ENCODE measurements around the gene LPP. TPM values are rescaled to one million over a fixed set of nuclear protein-coding genes. Genes with fewer than 3 reads are reported as not detected.
A peak's percentile ranks its signal among the peaks of the same experiment; 100 is the strongest.

Gene LPP
- total RNA-seq, 2 experiments from 2014 or later = 27.5 to 31.8 TPM

- CTCF ChIA-PET = interaction anchor here (0.5 to 0.7 kb wide), 2 partner anchors 114 to 237 kb away, joined by 3 to 4 read pairs; no protein-coding TSS in a partner anchor
- Mint-ChIP-seq H3K9me3 (no peaks in the 10 kb centered on the region), H3K4me1 (ENCODE audit: low read depth) (peaks cover 8% of the 10 kb centered on the region), H3K4me3 (no peak overlapping the region), H3K27ac (no peak overlapping the region), H3K36me3 (ENCODE audit: low read depth) (no peaks in the 10 kb centered on the region), H3K27me3 (ENCODE audit: low read depth) (no peaks in the 10 kb centered on the region)
- DNase-seq = no peak
- intact Hi-C loops (cut with micrococcal nuclease) = no loop called here
Observed at GRCh38 chr3:188901671-188902287, 747.8 kb downstream of the LPP start.

- peaks cover 13% of the 10 kb centered on the region for H3K4me1 Mint-ChIP-seq (ENCODE audit: low read depth)
- no peak overlapping the region for H3K4me3 Mint-ChIP-seq
- no peaks in the 10 kb centered on the region for H3K36me3 Mint-ChIP-seq (ENCODE audit: low read depth)
- no peaks in the 10 kb centered on the region for H3K9me3 Mint-ChIP-seq
- CTCF ChIA-PET = interaction anchor here (0.7 kb wide), 1 partner anchor 607 kb away, joined by 4 read pairs; no protein-coding TSS in a partner anchor
- no peak overlapping the region for H3K27ac Mint-ChIP-seq
- no peak for DNase-seq
- H3K27me3 Mint-ChIP-seq (ENCODE audit: low read depth) = no peaks in the 10 kb centered on the region
- intact Hi-C loops (cut with micrococcal nuclease) = no loop called here
Observed at GRCh38 chr3:188904670-188905069, 750.7 kb downstream of the LPP start.

GRCh38 chr3:188905547-188905946 is 751.6 kb downstream of the LPP start:
- H3K36me3 Mint-ChIP-seq (ENCODE audit: low read depth) = no peaks in the 10 kb centered on the region
- CTCF ChIA-PET = no interaction called here
- H3K27ac Mint-ChIP-seq = no peak overlapping the region
- H3K4me3 Mint-ChIP-seq = no peak overlapping the region
- intact Hi-C loops (cut with micrococcal nuclease) = no loop called here
- H3K9me3 Mint-ChIP-seq = peaks cover 2% of the 10 kb centered on the region
- DNase-seq = no peak
- peaks cover 2% of the 10 kb centered on the region for H3K27me3 Mint-ChIP-seq (ENCODE audit: low read depth)
- peaks cover 10% of the 10 kb centered on the region for H3K4me1 Mint-ChIP-seq (ENCODE audit: low read depth)

- Mint-ChIP-seq H3K27ac (no peak overlapping the region), H3K36me3 (ENCODE audit: low read depth) (no peaks in the 10 kb centered on the region)
Observed at GRCh38 chr3:188906236-188906635, 752.3 kb downstream of the LPP start.

GRCh38 chr3:188908002-188908850 is 754.3 kb downstream of the LPP start:
- CTCF ChIA-PET = no interaction called here
- intact Hi-C loops (cut with micrococcal nuclease) = no loop called here

More at GRCh38 chr3:188906236-188906635, 752.3 kb downstream of the LPP start:
- peaks cover 5% of the 10 kb centered on the region for H3K4me1 Mint-ChIP-seq (ENCODE audit: low read depth)
- DNase-seq = no peak
- CTCF ChIA-PET = no interaction called here
- H3K27me3 Mint-ChIP-seq (ENCODE audit: low read depth) = peaks cover 2% of the 10 kb centered on the region
- intact Hi-C loops (cut with micrococcal nuclease) = no loop called here
- H3K9me3 Mint-ChIP-seq = peaks cover 2% of the 10 kb centered on the region
- H3K4me3 Mint-ChIP-seq = no peak overlapping the region

GRCh38 chr3:188911026-188911850 is 757.3 kb downstream of the LPP start:
- Mint-ChIP-seq H3K9me3 (peaks cover 5% of the 10 kb centered on the region), H3K4me3 (no peak overlapping the region), H3K4me1 (ENCODE audit: low read depth) (peaks cover 32% of the 10 kb centered on the region), H3K27me3 (ENCODE audit: low read depth) (peaks cover 2% of the 10 kb centered on the region), H3K36me3 (ENCODE audit: low read depth) (no peaks in the 10 kb centered on the region), H3K27ac (no peak overlapping the region)
- intact Hi-C loops (cut with micrococcal nuclease) = no loop called here
- CTCF ChIA-PET = no interaction called here
- DNase-seq = no peak

More at GRCh38 chr3:188908002-188908850, 754.3 kb downstream of the LPP start:
- H3K9me3 Mint-ChIP-seq = peaks cover 5% of the 10 kb centered on the region
- H3K27ac Mint-ChIP-seq = no peak overlapping the region
- peaks cover 9% of the 10 kb centered on the region for H3K4me1 Mint-ChIP-seq (ENCODE audit: low read depth)
- no peaks in the 10 kb centered on the region for H3K36me3 Mint-ChIP-seq (ENCODE audit: low read depth)
- DNase-seq = no peak
- H3K4me3 Mint-ChIP-seq = no peak overlapping the region
- H3K27me3 Mint-ChIP-seq (ENCODE audit: low read depth) = peaks cover 2% of the 10 kb centered on the region

- no peaks in the 10 kb centered on the region for H3K36me3 Mint-ChIP-seq (ENCODE audit: low read depth)
- H3K9me3 Mint-ChIP-seq = peaks cover 6% of the 10 kb centered on the region
- H3K27me3 Mint-ChIP-seq (ENCODE audit: low read depth) = peaks cover 2% of the 10 kb centered on the region
- intact Hi-C loops (cut with micrococcal nuclease) = no loop called here
- no peak overlapping the region for H3K27ac Mint-ChIP-seq
- H3K4me3 Mint-ChIP-seq = no peak overlapping the region
- H3K4me1 Mint-ChIP-seq (ENCODE audit: low read depth) = peaks cover 51% of the 10 kb centered on the region
- no peak for DNase-seq
- CTCF ChIA-PET = no interaction called here
Observed at GRCh38 chr3:188913084-188913483, 759.1 kb downstream of the LPP start.

- Mint-ChIP-seq H3K27ac (peak overlapping the region; percentile 85), H3K27me3 (ENCODE audit: low read depth) (peaks cover 2% of the 10 kb centered on the region), H3K36me3 (ENCODE audit: low read depth) (no peaks in the 10 kb centered on the region), H3K4me3 (no peak overlapping the region), H3K4me1 (ENCODE audit: low read depth) (peaks cover 47% of the 10 kb centered on the region), H3K9me3 (peaks cover 6% of the 10 kb centered on the region)
- intact Hi-C loops (cut with micrococcal nuclease) = loop anchor here (1.0 to 2.0 kb wide), 7 partner anchors 126 to 1176 kb away; no protein-coding TSS in a partner anchor
- CTCF ChIA-PET = interaction anchor here (0.5 to 2.6 kb wide), 8 partner anchors 17 to 1175 kb away, joined by 3 to 22 read pairs (median 4); no protein-coding TSS in a partner anchor
- peak; percentile 36 for DNase-seq
Observed at GRCh38 chr3:188914552-188914951, 760.6 kb downstream of the LPP start.

GRCh38 chr3:188915127-188915526 is 761.2 kb downstream of the LPP start:
- peaks cover 4% of the 10 kb centered on the region for H3K9me3 Mint-ChIP-seq
- intact Hi-C loops (cut with micrococcal nuclease) = loop anchor here (1.0 to 5.0 kb wide), 11 partner anchors 215 to 1913 kb away; no protein-coding TSS in a partner anchor
- peak; percentile 17 for DNase-seq
- peak overlapping the region; percentile 85 for H3K27ac Mint-ChIP-seq
- no peak overlapping the region for H3K4me3 Mint-ChIP-seq
- CTCF ChIA-PET = interaction anchor here (0.5 to 2.6 kb wide), 6 partner anchors 17 to 1175 kb away, joined by 3 to 22 read pairs (median 4); no protein-coding TSS in a partner anchor
- peaks cover 47% of the 10 kb centered on the region for H3K4me1 Mint-ChIP-seq (ENCODE audit: low read depth)
- no peaks in the 10 kb centered on the region for H3K27me3 Mint-ChIP-seq (ENCODE audit: low read depth)
- H3K36me3 Mint-ChIP-seq (ENCODE audit: low read depth) = no peaks in the 10 kb centered on the region

GRCh38 chr3:188916934-188917401 is 763.0 kb downstream of the LPP start:
- peak; percentile 57 for DNase-seq
- H3K4me1 Mint-ChIP-seq (ENCODE audit: low read depth) = peaks cover 47% of the 10 kb centered on the region
- intact Hi-C loops (cut with micrococcal nuclease) = loop anchor here (1.0 to 5.0 kb wide), 17 partner anchors 34 to 1915 kb away; no protein-coding TSS in a partner anchor
- no peaks in the 10 kb centered on the region for H3K36me3 Mint-ChIP-seq (ENCODE audit: low read depth)
- H3K27ac Mint-ChIP-seq = peak overlapping the region; percentile 69
- no peak overlapping the region for H3K4me3 Mint-ChIP-seq
- CTCF ChIA-PET = interaction anchor here (0.6 to 1.9 kb wide), 6 partner anchors 19 to 1238 kb away, joined by 3 to 6 read pairs (median 4); no protein-coding TSS in a partner anchor
- no peaks in the 10 kb centered on the region for H3K27me3 Mint-ChIP-seq (ENCODE audit: low read depth)
- H3K9me3 Mint-ChIP-seq = peaks cover 4% of the 10 kb centered on the region

- intact Hi-C loops (cut with micrococcal nuclease) = loop anchor here (5.0 kb wide), 3 partner anchors 369 to 1916 kb away; no protein-coding TSS in a partner anchor
- H3K4me1 Mint-ChIP-seq (ENCODE audit: low read depth) = peaks cover 44% of the 10 kb centered on the region
- H3K27ac Mint-ChIP-seq = peak overlapping the region; percentile 69
- peaks cover 1% of the 10 kb centered on the region for H3K9me3 Mint-ChIP-seq
- CTCF ChIA-PET = interaction anchor here (0.7 to 1.9 kb wide), 3 partner anchors 595 to 1178 kb away, joined by 3 to 4 read pairs (median 3); no protein-coding TSS in a partner anchor
- H3K27me3 Mint-ChIP-seq (ENCODE audit: low read depth) = no peaks in the 10 kb centered on the region
- H3K4me3 Mint-ChIP-seq = no peak overlapping the region
- H3K36me3 Mint-ChIP-seq (ENCODE audit: low read depth) = no peaks in the 10 kb centered on the region
- no peak for DNase-seq
Observed at GRCh38 chr3:188918093-188918492, 764.1 kb downstream of the LPP start.

All from activated naive CD4-positive, alpha-beta T cell treated with anti-CD3 and anti-CD28 coated beads for 36 hours (primary cell).